T-helper 17 cell (primary cell): ENCODE data around the gene RHEB. TPM values are rescaled to one million over a fixed set of nuclear protein-coding genes. Genes with fewer than 3 reads are reported as not detected.

ENCODE experiments used
- ATAC-seq: fragments of 150-1000 bp; cut with Tn5 transposase; 2 replicates; pipeline ENCODE4 v1.10.0; 2021; ENCODE audit warnings: mild to moderate bottlenecking, moderate library complexity
- DNase-seq, 3 donors: peaks; one replicate each; pipeline versions ENCODE4 v3.0.0 to v3.0.0-alpha.2; 2020 to 2021
- H3K9me3 ChIP-seq: one replicate; pipeline ENCODE4 v1.7.0; 2013; ENCODE audit warnings: low read length, mild to moderate bottlenecking; ENCODE audit not compliant: control insufficient read depth, poor library complexity, severe bottlenecking
- H3K27ac Mint-ChIP-seq: one replicate; pipeline ENCODE4 v1.8.0; 2022; ENCODE audit warnings: mild to moderate bottlenecking, moderate library complexity, mixed read lengths
- H3K27me3 Mint-ChIP-seq: one replicate; pipeline ENCODE4 v1.8.0; 2022; ENCODE audit warnings: mixed read lengths
- H3K36me3 Mint-ChIP-seq: one replicate; pipeline ENCODE4 v1.8.0; 2022; ENCODE audit warnings: low read depth, mixed read lengths
- H3K4me1 Mint-ChIP-seq: one replicate; pipeline ENCODE4 v1.8.0; 2022; ENCODE audit warnings: mild to moderate bottlenecking, mixed read lengths
- H3K4me3 Mint-ChIP-seq: one replicate; pipeline ENCODE4 v1.8.0; 2022; ENCODE audit warnings: mild to moderate bottlenecking, moderate library complexity, mixed read lengths
- total RNA-seq, 4 donors: library from RNA in 2 of 4; stranded (reverse) in 2 of 4; gene quantifications; one replicate each; pipeline ENCODE4 v1.2.3 and lab custom pipeline; 2022 to 2026

The RHEB gene
- total RNA-seq, 2 donors from 2014 or later, result 62.5 to 71.1 TPM

DNA sequence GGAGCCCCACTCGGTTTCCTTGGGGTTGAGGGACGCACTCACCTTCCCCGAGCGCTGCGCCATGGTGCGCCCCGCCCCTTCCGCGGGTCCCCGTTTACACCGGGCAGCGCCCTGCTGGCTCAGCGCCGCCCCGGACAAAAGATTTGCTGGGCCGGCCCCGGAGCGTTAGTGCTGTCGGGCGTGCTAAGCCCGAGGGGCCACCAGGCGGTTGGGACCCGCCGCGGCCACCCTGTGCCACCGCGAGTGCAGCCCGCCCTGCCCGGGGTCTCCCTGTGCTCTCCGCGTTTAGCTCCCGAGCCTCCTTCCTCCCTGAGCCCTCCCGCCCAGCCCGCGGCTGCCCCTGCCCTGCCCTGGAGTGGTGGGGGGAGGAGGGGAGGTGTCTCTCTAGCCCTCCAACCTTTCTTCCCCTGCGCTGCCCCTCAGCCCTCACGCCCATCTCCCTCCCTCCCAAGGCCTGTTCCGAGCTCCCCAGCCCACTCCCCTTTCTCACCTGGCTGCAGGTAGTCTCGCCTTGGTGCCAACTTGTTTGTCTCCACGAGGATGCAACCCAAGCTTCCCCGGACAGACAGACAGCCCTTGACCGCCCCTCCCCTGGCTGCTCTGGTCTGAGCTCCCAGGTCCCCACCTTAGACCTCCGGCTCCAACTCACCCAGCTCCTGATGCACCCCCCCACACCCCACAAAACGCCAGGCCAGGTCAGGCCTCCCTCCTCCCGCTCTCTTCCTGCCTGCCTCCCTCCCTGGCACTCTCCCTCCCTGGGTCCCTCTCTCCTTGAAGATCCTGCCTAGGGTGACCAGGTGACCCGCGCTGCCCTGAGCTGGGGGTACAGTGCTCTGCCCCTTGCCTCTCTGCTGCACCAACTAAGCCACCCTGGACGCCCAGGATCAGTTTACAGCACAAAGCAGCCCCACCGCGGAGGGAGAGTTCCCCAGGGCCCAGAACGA, 79.6 kb downstream of the RHEB start, which contains the start of gene CRYGN:
CRYGN (minus strand) TSS at position 287 of the 944 bp plus-strand sequence; CDS start at position 63, 224 bp downstream.
- ATAC-seq (peak; percentile 59), DNase-seq (no peak)
- Mint-ChIP-seq H3K27me3 (no peaks in the 10 kb centered on the region), H3K4me1 (peaks cover 28% of the 10 kb centered on the region), H3K27ac (peak within 1 kb of the TSS; percentile 94), H3K4me3 (peak within 1 kb of the TSS; percentile 85), H3K36me3 (no peaks in the 10 kb centered on the region)
- no peaks in the 10 kb centered on the region for H3K9me3 ChIP-seq

DNA sequence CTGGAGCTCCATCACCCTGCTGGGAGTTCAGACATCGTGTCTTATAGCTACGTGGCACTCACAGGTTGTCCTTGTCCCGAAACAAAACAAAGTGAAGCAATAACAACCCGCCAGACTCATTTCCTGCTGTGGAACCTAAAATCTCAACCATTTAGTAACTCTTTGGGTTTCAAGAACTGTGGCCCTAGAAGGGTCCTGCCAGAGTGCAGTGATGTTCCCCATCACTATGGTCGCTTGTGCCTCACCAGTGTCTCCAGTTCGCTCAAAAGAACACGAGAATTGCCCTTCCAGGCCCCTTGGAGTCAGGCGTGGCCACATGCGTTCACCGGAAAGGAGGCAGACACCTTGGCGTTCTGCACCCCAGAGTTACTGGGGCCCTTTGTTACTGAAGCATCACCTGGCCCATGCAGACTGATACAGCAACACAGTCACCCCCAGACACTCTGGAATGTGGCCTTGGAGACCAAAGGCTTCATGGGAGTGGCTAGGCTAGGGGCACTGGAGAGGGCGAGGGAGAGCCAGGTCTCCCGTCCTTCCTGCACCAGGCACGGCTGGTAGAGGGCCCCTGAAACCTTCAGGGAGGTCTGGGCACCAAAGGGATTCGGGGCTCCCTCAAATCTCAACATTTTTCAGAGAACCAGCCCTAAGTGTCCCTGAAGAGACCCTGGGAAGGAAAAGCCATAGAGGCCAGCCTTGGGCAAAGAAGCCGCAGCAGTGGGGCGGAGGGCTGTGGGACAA, 80.7 kb downstream of the RHEB start:
- Mint-ChIP-seq H3K4me3 (peak overlapping the region; percentile 85), H3K36me3 (no peaks in the 10 kb centered on the region), H3K27ac (peak overlapping the region; percentile 94), H3K4me1 (peaks cover 28% of the 10 kb centered on the region), H3K27me3 (no peaks in the 10 kb centered on the region)
- H3K9me3 ChIP-seq, result no peaks in the 10 kb centered on the region
- DNase-seq (no peak), ATAC-seq (no peak)

DNA sequence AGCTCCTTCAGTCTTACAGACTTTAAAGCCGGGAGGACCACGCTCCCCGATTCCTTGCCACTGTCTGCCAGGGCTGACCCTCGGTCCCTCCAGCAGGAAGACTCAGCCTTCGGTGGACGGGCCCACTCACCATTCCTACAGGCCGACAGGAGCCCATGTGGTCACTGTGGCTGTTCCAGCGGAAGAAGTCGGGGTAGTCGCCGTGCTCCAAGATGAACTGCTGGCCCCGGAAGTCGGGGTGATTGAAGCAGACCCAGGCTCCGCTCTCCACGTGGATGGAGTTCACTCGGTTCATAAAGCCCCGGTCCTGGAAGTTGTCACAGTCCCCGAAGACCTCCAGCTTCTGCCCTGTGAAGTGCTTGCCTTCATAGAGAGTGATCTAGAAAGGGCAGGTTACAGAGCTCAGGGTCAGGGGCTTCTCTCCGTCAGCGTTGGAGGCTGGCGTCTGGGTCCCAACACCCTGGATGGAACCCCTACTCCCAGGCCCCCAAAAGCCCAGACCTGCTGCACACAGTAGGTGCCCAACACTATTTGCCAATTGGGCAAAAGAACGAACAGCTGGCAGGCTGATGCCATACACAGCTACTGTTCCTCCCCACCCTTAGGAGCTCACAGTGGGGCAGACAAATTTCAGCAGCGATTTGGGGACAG, 81.7 kb downstream of the RHEB start:
- ATAC-seq (no peak), DNase-seq (no peak)
- Mint-ChIP-seq H3K27ac (no peak overlapping the region), H3K4me3 (no peak overlapping the region), H3K27me3 (no peaks in the 10 kb centered on the region), H3K4me1 (peaks cover 32% of the 10 kb centered on the region), H3K36me3 (no peaks in the 10 kb centered on the region)
- H3K9me3 ChIP-seq, result no peaks in the 10 kb centered on the region

DNA sequence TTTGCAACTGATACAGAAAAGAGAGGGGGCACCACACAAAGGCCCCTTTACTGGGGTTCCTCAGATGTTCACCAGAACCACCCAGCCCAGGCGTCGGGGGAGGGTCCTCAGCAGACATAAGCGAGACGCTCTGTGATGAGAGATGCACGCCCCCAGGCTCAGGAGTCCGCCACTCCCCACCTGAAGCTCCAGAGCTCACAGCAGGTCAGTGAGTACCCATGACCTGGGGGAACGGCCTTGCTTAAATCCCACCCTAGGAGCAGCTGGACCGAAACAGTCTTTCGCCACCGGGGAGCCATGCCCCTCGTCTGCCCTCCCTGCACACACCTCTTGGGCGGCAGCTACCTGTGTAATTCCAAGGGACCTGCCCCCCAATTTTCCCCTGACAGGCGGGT, 82.5 kb downstream of the RHEB start:
- H3K27ac Mint-ChIP-seq, result no peak overlapping the region
- H3K9me3 ChIP-seq, result no peaks in the 10 kb centered on the region
- H3K27me3 Mint-ChIP-seq, result no peaks in the 10 kb centered on the region
- peaks cover 33% of the 10 kb centered on the region for H3K4me1 Mint-ChIP-seq
- no peak overlapping the region for H3K4me3 Mint-ChIP-seq
- H3K36me3 Mint-ChIP-seq, result no peaks in the 10 kb centered on the region
- no peak for ATAC-seq
- DNase-seq, result no peak

DNA sequence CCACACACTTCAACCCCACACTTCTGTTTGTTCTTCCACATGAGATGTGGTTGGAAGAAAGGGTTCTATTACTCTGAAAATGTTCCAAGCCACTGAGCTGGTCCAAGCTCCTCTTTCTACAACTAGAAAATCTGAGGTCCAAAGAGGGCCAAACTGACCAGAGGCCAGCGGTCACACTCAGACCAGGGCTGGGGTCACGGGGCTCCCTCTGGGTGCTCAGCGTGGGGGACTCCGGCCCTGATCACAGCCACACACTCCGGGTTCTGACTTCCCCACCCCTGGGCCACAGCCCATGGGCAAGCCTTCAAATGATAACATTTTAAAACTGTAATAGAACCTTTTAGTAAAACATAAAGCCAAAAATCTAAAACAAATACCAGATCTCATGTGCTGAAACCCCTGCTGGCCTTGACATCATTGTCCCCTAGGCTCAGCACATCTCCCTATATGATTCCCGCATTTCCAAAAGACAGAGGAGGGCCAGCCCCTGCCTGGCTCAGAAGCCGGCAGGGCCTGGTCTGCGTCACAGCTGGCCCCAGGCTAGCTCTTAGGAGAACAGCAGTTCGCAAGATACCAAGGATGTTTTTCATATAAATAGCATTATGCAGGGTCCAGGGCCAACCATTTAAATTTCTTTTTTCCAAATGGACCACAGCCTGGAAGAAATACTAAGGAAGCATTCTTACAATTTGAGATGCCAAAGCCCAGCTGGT, 83.1 kb downstream of the RHEB start:
- no peaks in the 10 kb centered on the region for H3K27me3 Mint-ChIP-seq
- ATAC-seq, result no peak
- peaks cover 29% of the 10 kb centered on the region for H3K4me1 Mint-ChIP-seq
- H3K36me3 Mint-ChIP-seq, result no peaks in the 10 kb centered on the region
- no peak for DNase-seq
- H3K9me3 ChIP-seq, result no peaks in the 10 kb centered on the region
- no peak overlapping the region for H3K4me3 Mint-ChIP-seq
- peak overlapping the region; percentile 39 for H3K27ac Mint-ChIP-seq

DNA sequence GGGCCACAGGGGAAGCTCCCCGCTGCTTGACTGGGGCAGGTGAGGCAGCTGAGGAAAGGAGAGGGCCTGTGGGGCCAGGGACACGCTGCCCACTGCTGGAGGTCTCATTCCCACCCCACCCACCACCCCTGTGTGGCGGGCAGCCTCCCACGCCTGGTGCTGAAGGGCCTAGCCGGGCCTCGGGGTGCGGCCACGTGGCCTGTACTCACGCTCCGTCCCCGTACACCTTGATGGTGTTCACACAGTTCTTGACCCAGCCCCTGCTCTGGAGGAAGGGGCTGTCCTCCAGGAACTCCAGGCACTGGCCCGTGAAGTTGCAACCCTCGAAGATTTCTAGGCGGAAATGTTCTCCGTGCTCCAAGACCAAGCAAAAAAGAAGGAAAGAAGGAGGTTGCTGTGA, 83.7 kb downstream of the RHEB start:
- peaks cover 29% of the 10 kb centered on the region for H3K4me1 Mint-ChIP-seq
- no peaks in the 10 kb centered on the region for H3K9me3 ChIP-seq
- no peaks in the 10 kb centered on the region for H3K36me3 Mint-ChIP-seq
- DNase-seq, result no peak
- H3K27ac Mint-ChIP-seq, result peak overlapping the region; percentile 39
- no peaks in the 10 kb centered on the region for H3K27me3 Mint-ChIP-seq
- H3K4me3 Mint-ChIP-seq, result no peak overlapping the region
- ATAC-seq, result no peak

GRCh38 chr7:151435103-151435916, 84.4 kb downstream of the RHEB start:
- Mint-ChIP-seq H3K27me3 (no peaks in the 10 kb centered on the region), H3K4me3 (no peak overlapping the region), H3K4me1 (peaks cover 25% of the 10 kb centered on the region), H3K36me3 (no peaks in the 10 kb centered on the region), H3K27ac (no peak overlapping the region)
- ATAC-seq, result no peak
- no peak for DNase-seq
- H3K9me3 ChIP-seq, result no peaks in the 10 kb centered on the region

DNA sequence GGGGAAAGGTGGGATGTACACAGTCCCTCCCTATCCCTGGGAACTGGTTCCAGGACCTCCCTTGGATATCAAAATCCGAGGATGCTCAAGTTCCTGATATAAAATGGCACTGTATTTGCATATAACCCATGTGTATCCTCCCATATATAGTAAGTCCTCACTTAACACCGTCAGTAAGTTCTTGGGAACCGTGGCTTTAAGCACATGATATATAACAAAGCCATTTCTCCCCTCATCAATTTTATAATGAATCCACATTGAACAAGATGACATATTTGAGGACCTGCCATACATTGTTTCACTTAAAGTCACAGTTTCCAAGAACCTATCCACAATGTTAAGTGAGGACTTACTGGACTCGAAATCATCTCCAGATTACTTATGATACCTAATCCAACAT, 85.1 kb downstream of the RHEB start:
- ATAC-seq, result no peak
- H3K27me3 Mint-ChIP-seq, result no peaks in the 10 kb centered on the region
- no peak for DNase-seq
- no peak overlapping the region for H3K27ac Mint-ChIP-seq
- H3K9me3 ChIP-seq, result no peaks in the 10 kb centered on the region
- peaks cover 28% of the 10 kb centered on the region for H3K4me1 Mint-ChIP-seq
- no peaks in the 10 kb centered on the region for H3K36me3 Mint-ChIP-seq
- no peak overlapping the region for H3K4me3 Mint-ChIP-seq

- H3K36me3 Mint-ChIP-seq, result no peaks in the 10 kb centered on the region
- no peak for ATAC-seq
- no peaks in the 10 kb centered on the region for H3K9me3 ChIP-seq
- peak overlapping the region; percentile 89 for H3K27ac Mint-ChIP-seq
- no peak for DNase-seq
- no peaks in the 10 kb centered on the region for H3K27me3 Mint-ChIP-seq
- H3K4me1 Mint-ChIP-seq, result peaks cover 29% of the 10 kb centered on the region
- peak overlapping the region; percentile 79 for H3K4me3 Mint-ChIP-seq
Observed at GRCh38 chr7:151433721-151434400, 85.8 kb downstream of the RHEB start.

GRCh38 chr7:151432658-151433521, 86.8 kb downstream of the RHEB start:
- Mint-ChIP-seq H3K27ac (peak overlapping the region; percentile 89), H3K36me3 (no peaks in the 10 kb centered on the region), H3K27me3 (no peaks in the 10 kb centered on the region), H3K4me1 (peaks cover 36% of the 10 kb centered on the region), H3K4me3 (peak overlapping the region; percentile 79)
- DNase-seq (peak in 2 of 3 donors; percentile 28 to 45), ATAC-seq (peak; percentile 69)
- no peaks in the 10 kb centered on the region for H3K9me3 ChIP-seq

DNA sequence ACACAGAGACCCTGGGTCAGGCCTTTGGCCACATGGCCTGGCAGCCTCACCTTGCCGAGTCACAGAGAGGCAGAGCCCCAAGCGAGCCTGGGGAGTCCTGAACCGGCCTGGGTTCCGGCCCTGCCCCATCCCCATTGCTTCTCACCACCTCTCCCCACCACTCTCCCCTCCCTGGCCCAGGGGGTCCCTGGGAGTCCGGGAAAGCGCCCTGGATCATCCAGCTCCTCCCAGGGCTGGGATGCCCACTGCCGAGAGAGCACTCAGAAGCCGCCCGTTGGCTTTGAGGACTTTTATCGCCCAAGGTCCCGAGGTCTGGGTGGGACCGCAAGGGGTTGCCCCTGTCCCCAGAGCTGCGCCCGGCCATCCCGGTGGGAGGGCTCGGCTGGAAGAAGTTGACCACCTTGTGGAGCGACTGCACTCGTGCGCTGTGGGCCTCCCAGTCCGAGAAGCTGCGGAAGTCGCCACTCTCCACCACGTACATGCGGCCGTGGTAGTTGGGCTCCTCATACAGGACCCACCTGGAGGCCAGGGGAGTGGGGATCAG, 87.9 kb downstream of the RHEB start:
- Mint-ChIP-seq H3K36me3 (no peaks in the 10 kb centered on the region), H3K27ac (no peak overlapping the region), H3K4me3 (peak overlapping the region; percentile 57), H3K4me1 (peaks cover 36% of the 10 kb centered on the region), H3K27me3 (no peaks in the 10 kb centered on the region)
- no peaks in the 10 kb centered on the region for H3K9me3 ChIP-seq
- DNase-seq (no peak), ATAC-seq (no peak)
